ENCODE results near the gene TCF3.
A peak's percentile ranks its signal among the peaks of the same experiment; 100 is the strongest.
"Not testable (repeated sequence)": the region's sequence is repeated elsewhere in the genome, so short reads cannot be mapped to it uniquely, and the experiment has no call there.

TCF3 gene

GRCh38 chr19:1672769-1673644 lies 20.6 kb upstream of the TCF3 start:
- DNase-seq = no peak

DNA sequence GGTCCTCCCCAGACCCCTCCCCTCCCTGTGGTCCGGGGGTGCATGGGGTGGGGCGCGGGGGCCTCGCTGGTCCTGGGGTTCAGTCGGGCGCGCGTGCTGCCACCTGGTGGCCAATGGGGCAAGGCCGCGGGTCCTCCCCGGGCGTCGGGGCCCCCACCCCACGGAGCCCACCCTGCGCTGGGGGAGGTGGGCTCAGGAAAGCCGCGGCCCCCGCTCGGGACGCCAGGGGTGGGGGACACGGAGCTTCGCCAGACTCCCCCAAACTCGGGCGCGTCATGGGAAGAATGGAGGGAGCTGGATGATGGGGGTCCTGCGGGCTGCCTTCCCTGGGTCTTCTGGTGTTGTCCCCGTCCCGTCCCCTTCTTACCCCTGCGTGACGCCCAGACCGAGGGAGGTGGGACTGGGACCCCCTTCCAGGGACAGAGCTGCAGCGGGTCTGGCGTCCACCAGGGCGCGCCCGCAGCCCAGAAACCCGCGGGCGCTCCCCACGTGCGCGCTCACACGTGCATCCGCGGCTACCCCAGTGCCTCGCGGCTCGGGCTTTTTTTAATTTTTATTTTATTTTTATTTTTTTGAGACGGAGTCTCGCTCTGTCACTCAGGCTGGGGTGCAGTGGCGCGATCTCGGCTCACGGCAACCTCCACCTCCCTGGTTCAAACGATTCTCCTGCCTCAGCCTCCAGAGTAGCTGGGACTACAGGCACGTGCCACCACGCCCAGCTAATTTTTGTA lies 19.8 kb upstream of the TCF3 start:
- DNase-seq = peak; percentile 52

GRCh38 chr19:1671716-1672037 lies 19.3 kb upstream of the TCF3 start:
- DNase-seq = peak; percentile 27

GRCh38 chr19:1670747-1671146 lies 18.3 kb upstream of the TCF3 start:
- DNase-seq = not testable (repeated sequence)

DNA sequence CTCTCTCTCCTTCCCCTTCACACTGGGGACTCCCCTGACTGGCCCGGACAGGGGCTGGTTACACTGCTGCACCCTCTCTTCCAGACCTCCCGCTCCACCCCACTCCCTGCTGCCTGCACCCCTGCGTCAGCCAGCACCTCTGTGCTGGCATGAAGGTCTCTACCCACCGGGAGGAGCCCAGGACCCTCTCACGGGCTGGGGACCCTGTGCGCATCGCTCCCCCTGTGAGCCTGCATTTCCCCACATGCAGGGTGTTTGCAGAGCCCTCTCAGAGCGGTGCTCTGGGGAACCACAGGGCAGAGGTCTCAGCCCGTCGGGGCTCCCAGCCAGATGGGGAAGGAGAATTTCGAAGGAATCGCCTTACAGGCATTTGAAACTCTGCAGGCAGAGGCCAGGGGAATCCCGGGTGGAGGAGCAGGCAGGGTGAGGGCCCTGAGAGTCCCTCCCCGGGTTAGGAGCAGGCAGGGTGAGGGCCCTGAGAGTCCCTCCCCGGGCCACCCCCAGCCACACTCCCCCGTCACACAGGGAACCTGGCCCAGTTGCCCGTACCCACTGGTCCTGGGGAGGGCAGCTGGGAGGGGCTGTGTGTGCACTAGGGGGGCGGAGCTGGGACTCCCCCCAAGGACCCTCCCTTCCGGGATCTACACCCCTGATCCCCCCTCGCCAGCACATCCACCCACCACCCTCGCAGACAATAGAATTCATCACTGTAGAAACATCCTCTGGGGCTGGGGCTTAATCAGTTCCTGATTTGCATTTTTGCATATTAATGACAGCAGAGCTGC lies 16.3 kb upstream of the TCF3 start:
- DNase-seq = peak; percentile 57

DNA sequence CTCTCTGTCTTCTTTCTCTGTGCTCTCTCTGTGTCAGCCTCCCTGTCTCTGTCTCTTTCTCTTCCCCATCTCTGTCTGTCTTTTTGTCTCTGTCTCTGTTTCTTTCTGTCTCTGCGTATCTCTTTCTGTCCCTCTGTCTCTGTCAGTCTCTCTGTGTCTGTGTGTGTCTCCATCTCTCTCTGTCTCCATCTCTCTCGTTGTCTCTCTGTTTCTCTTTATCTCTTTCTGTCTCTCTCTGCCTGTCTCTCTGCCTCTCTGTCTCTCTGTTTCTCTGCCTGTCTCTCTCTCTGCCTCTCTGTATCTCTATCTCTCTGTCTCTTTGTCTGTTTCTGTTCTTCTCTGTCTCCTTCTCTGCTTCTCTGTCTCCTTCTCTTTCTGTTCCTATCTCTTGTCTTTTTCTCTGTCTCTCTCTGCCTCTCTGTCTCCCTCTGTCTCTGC lies 15.7 kb upstream of the TCF3 start:
- DNase-seq = no peak

DNA sequence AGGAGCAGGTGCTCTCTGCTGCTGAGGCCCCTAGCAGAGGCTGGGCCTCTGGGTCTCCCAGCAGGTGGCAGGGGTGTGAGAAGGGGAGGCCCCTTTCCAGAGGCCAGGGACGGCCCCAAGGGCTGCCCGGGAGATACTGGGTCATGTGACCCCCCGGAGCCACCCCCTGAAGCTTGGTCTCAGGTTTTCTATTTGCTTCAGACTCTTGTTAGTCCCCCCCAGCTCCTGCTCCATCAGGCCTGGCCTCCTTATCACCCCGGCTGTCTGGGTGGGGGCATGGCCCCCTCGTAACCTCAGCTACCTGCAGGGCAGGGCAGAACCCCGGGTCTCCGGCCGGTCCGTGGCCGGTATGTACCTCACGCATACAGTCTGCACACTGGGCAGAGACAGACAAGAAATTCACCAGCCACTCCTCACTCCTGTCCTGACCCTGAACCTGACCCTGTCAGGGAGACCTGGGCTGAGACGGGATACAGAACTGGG lies 13.2 kb upstream of the TCF3 start:
- DNase-seq = no peak

- DNase-seq = no peak
These were observed 11.4 kb upstream of the TCF3 start for GRCh38 chr19:1663852-1664251.

DNA sequence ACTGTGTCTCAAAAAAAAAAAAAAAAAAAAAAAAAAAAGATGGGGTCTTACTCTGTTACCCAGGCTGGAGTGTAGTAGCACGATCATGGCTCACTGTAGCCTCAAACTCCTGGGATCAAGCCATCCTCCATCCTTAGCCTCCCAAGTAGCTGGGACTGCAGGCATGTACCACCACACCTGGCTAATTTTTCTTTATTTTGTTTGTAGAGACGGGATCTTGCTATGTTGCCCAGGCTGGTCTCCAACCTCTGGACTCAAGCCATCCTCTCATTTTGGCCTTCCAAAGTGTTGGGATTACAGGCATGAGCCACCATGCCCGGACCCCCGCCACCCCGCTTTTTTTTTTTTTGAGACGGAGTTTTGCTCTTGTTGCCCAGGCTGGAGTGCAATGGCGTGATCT lies 10.8 kb upstream of the TCF3 start:
- DNase-seq = not testable (repeated sequence)

DNA sequence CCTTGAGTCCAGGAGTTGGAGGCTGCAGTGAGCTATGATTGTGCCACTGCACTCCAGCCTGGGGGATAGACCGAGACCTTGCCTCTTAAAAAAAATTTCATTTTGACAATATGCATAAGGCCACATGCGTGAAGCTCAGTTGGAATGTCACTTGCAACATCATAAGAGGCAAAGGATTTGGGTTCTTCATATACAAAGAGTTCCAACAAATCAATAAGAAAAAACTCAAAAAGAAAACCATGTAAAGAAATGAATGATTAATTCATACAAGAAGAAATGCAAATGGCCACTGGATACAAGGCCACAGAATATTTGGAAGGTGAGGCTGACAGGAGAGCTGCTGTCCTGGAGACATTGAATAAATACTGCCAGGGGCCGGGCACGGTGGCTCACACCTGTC lies 9.6 kb upstream of the TCF3 start:
- no peak for DNase-seq

DNA sequence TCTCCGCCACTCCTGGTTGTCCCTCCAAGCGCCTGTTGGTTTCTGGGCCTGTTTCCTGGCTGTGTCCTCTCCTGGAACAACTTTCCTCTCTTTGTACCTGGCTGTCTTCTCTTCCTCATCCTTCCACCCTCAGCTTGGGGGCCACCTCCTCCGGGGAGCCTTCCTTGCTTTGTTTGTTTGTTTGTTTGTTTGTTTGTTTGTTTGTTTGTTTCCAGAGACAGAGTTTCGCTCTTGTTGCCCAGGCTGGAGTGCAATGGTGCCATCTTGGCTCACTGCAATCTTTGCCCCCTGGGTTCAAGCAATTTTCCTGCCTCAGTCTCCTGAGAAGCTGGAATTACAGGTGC lies 6.6 kb upstream of the TCF3 start:
- DNase-seq = no peak

- DNase-seq = peak; percentile 39
These were observed 6.0 kb upstream of the TCF3 start for GRCh38 chr19:1658150-1659083.

GRCh38 chr19:1657746-1658145 lies 5.3 kb upstream of the TCF3 start:
- no peak for DNase-seq

DNA sequence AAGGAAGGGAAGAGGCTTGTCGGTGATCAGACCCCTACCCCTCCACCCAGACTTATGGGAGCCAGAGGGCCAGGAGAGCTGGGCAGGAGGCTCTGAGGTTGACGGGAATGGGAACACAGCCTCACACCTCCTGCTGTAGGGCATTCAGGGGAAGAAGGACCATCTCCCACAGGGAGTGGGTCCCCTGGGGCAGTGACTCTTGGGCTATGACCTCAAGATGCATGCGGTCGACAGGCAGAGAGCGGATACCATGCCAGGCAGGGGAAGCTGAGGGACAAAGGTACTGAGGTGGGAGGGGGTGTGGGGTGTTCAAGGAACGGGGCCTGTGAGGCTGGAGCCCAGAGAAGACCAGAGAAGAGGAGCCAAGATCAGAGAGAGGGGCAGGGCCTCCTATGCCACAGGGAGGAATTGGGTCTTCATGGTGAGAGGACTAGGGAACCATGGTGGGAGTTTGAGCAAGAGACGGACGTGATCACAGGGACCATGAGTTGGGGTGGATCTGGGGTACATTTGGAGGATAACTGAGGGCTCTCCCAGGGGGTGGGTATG lies 4.6 kb upstream of the TCF3 start:
- no peak for DNase-seq

- DNase-seq = no peak
These were observed 3.7 kb upstream of the TCF3 start for GRCh38 chr19:1655987-1656608.

DNA sequence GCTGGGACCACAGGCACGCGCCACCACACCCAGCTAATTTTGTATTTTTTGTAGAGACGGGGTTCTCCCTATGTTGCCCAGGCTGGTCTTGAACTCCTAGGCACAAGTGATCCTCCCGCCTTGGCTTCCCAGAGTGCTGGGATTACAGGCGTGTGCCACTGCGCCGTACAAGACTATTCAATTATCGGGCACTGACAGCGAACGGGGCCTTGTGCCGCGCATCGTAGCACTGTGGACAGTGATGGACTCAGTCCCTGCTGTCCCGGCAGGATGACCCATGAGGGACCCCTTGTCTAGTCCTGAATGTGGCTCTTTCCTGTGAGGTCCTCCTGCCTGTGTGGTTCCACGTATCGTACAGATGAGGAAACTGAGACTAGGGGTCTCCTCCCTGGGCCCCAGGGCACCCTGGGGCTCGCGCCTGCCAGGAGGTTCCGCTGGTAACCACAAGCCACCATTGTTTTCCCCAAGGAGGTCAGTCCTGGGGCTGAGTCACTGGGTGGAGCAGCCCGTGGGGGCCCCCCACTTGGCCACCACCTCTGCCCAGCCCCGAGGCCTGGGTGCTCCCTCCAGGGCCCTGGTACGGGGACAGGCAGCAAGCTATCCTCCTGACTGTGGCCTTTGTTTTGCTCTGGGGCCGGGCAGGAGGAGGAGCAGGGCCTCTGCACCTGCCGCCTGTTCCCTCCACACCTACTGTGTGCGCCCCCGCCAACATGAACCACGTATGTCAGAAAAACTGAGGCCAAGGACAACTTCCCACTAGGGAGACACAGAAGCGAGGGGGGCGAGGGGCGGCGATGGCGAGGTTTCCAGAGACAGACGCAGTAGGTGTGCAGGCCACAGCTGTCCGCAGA lies 2.9 kb upstream of the TCF3 start:
- no peak for DNase-seq

- no peak for DNase-seq
These were observed 1.9 kb upstream of the TCF3 start for GRCh38 chr19:1654178-1654792.

DNA sequence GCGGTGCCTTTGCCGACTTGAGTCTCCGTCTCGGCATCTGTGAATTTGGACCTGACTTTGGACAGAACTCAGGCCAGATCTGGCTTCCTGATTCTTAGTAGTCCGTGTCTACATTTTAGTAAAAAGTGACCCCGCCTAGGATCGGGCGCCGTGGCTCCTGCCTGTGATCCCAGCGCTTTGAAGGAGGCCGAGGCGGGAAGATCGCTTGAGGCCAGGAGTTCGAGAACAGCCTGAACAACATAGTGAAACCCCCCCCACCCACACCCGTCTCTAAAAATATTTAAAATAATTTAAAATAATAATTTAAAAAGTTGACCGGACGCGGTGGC lies 849 bp upstream of the TCF3 start:
- DNase-seq = no peak

- peak; percentile 64 for DNase-seq
These were observed 685 bp downstream of the TCF3 start for GRCh38 chr19:1651568-1652291.
